Measurements from ENCODE around the gene TAMALIN.

DNA sequence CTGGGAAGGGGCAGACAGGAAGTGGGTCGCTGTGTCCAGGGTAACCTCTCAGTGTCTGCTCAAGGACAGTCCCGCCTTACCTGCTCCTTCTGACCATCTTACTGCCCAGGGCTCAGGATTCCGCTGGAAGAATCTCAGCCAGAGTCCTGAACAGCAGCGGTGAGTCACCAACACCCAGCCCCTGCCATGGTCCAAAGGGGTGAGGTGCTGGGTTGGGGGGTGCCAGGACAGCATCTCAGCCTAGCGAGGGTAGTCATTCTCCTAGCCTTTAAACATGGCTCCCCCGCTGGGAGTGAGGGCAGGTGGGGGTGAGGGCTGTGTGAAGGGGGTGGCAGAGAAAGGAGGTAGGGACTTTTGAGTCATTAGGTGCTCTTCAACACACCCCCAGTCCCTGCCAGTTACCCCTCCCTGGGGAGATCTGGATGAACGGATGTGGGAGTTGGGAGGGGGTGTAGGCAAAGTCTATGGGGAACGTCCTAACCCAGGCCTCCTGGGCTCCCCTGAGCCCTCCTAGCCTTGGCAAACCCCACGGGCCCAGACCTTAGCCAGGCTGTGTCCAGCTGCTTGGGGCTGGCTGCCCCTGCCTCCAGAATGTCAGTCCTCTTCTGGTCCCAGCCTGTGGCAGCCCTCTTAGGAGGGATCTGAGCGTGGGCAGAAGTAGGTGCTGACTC is 2.5 kb downstream of the TAMALIN start:
- TF ChIP-seq CTCF (IDR thresholded peaks at IDR 0.05) = no peak
- TF ChIP-seq CEBPB (IDR thresholded peaks at IDR 0.05) = no peak
- no peak for TF ChIP-seq RAD21 (conservative IDR thresholded peaks at IDR 0.05 in 1 of 2, IDR thresholded peaks at IDR 0.05 in 1 of 2)
- TF ChIP-seq MAZ (IDR thresholded peaks at IDR 0.05; ENCODE audit: borderline replicate concordance, low read depth, low read length) = no peak
- no peak for TF ChIP-seq HOXA7 (CRISPR knock-in tag; IDR thresholded peaks at IDR 0.05)
- TF ChIP-seq, protein P1, sequence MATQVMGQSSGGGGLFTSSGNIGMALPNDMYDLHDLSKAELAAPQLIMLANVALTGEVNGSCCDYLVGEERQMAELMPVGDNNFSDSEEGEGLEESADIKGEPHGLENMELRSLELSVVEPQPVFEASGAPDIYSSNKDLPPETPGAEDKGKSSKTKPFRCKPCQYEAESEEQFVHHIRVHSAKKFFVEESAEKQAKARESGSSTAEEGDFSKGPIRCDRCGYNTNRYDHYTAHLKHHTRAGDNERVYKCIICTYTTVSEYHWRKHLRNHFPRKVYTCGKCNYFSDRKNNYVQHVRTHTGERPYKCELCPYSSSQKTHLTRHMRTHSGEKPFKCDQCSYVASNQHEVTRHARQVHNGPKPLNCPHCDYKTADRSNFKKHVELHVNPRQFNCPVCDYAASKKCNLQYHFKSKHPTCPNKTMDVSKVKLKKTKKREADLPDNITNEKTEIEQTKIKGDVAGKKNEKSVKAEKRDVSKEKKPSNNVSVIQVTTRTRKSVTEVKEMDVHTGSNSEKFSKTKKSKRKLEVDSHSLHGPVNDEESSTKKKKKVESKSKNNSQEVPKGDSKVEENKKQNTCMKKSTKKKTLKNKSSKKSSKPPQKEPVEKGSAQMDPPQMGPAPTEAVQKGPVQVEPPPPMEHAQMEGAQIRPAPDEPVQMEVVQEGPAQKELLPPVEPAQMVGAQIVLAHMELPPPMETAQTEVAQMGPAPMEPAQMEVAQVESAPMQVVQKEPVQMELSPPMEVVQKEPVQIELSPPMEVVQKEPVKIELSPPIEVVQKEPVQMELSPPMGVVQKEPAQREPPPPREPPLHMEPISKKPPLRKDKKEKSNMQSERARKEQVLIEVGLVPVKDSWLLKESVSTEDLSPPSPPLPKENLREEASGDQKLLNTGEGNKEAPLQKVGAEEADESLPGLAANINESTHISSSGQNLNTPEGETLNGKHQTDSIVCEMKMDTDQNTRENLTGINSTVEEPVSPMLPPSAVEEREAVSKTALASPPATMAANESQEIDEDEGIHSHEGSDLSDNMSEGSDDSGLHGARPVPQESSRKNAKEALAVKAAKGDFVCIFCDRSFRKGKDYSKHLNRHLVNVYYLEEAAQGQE (IDR thresholded peaks at IDR 0.05) = no peak
- no peak for TF ChIP-seq PHF8 (IDR thresholded peaks at IDR 0.05; ENCODE audit: borderline replicate concordance, low read depth)
- TF ChIP-seq JUNB (IDR thresholded peaks at IDR 0.05) = no peak
- no peak for TF ChIP-seq TFCP2L1 (CRISPR knock-in tag; IDR thresholded peaks at IDR 0.05)
- no peak for TF ChIP-seq POLR2A (IDR thresholded peaks at IDR 0.05; ENCODE audit: low read length)
- TF ChIP-seq, protein P2, sequence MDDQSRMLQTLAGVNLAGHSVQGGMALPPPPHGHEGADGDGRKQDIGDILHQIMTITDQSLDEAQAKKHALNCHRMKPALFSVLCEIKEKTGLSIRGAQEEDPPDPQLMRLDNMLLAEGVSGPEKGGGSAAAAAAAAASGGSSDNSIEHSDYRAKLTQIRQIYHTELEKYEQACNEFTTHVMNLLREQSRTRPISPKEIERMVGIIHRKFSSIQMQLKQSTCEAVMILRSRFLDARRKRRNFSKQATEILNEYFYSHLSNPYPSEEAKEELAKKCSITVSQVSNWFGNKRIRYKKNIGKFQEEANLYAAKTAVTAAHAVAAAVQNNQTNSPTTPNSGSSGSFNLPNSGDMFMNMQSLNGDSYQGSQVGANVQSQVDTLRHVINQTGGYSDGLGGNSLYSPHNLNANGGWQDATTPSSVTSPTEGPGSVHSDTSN (IDR thresholded peaks at IDR 0.05) = no peak
- no peak for TF ChIP-seq RNF2 (IDR thresholded peaks at IDR 0.05; ENCODE audit: borderline replicate concordance, low read depth)
- no peak for TF ChIP-seq CBX8 (IDR thresholded peaks at IDR 0.05)
- no peak for TF ChIP-seq NPAS2 (CRISPR knock-in tag; IDR thresholded peaks at IDR 0.05; ENCODE audit: borderline replicate concordance)
